IPS-20b (cell line): ENCODE results near the gene ARL4A.

Source experiments
- H3K27ac ChIP-seq: one replicate; pipeline ENCODE4 v1.5.1; 2013; ENCODE audit warnings: low read length
- H3K27me3 ChIP-seq: 2 replicates; pipeline ENCODE4 v1.6.1; 2013; ENCODE audit warnings: mild to moderate bottlenecking, low read length, inconsistent platforms; ENCODE audit not compliant: insufficient read depth
- H3K36me3 ChIP-seq: 2 replicates; pipeline ENCODE4 v1.6.1; 2013; ENCODE audit warnings: low read depth, mild to moderate bottlenecking, inconsistent platforms, low read length, moderate library complexity; ENCODE audit not compliant: insufficient read depth
- H3K4me1 ChIP-seq: 2 replicates; pipeline ENCODE4 v1.6.1; 2013; ENCODE audit warnings: mild to moderate bottlenecking, control low read depth, inconsistent platforms, low read length, moderate library complexity; ENCODE audit not compliant: insufficient read depth
- H3K4me3 ChIP-seq: 2 replicates; pipeline ENCODE4 v1.5.1; 2013; ENCODE audit warnings: mild to moderate bottlenecking, low read length, inconsistent platforms
- H3K9ac ChIP-seq: 2 replicates; pipeline ENCODE4 v1.6.1; 2013; ENCODE audit warnings: low read depth, mild to moderate bottlenecking, inconsistent platforms, low read length, moderate library complexity
- H3K9me3 ChIP-seq: 2 replicates; pipeline ENCODE4 v1.6.1; 2013; ENCODE audit warnings: mild to moderate bottlenecking, low read depth, low read length, inconsistent platforms; ENCODE audit not compliant: insufficient read depth

Gene ARL4A

DNA sequence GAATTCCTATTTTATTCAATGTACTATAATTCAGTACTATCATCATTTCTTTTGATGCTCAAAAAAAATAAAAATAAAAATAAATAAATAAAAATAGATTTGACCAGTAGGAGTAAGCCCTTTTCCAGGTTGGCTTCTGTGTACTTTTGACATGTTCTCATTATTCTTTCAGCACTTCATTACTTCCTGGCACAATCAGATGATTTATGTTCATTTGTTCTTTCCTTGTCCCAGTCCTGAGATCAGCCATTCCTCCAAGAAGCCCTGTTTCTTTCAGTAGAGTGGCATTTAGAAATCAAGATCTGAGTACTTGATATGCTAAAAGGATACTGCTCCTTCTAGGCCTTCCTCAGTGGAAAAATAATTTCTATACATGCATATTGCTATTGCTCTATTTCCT is 20.9 kb downstream of the ARL4A start:
- H3K4me3 ChIP-seq, result no peak overlapping the region

DNA sequence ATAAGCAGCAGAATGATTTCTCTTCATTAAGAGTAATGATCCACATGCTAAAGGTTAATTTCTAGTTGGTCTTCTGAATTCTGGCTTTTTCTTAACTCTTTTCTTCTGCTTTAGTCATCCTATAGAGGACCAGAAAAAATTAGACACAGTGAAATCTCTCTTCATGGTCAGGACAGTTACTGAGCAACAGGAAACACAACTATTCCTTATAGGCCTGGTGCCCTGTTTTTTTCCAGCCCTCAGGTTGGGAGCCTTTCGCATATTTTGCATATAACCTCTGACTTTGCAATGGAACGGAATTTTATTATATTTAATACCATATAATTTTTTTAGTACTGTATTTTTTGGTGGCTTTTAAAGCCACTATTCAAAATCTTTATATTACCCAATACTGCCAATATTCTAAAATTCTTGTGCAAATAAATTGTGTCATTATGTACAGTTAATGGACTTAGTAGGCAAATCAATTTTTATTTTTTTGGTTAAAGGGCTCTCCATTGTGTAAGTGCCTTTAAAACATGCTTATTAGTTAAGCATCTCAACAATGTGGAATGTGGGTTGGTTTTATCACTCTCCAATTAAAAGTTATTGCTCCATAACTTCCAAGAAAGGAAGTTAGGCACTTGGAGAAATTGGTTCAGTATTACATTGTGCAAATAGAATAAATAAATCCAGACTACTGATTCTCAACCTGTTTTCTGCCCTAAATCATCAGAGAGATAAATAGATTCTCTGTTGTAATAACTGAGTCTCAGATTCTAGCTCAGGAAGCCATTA is 22.5 kb downstream of the ARL4A start:
- Histone ChIP-seq H3K27me3 (no peaks in the 10 kb centered on the region; the same call in 1 of the 2 replicates), H3K27ac (no peak overlapping the region), H3K36me3 (no peaks in the 10 kb centered on the region), H3K4me3 (no peak overlapping the region), H3K4me1 (peaks cover 9% of the 10 kb centered on the region), H3K9ac (no peak overlapping the region), H3K9me3 (no peaks in the 10 kb centered on the region)

More for the DNA sequence above, 20.9 kb downstream of the ARL4A start:
- Histone ChIP-seq H3K4me1 (peaks cover 5% of the 10 kb centered on the region; the same call in 1 of the 2 replicates), H3K9me3 (no peaks in the 10 kb centered on the region), H3K36me3 (no peaks in the 10 kb centered on the region), H3K9ac (no peak overlapping the region), H3K27me3 (no peaks in the 10 kb centered on the region), H3K27ac (no peak overlapping the region)

DNA sequence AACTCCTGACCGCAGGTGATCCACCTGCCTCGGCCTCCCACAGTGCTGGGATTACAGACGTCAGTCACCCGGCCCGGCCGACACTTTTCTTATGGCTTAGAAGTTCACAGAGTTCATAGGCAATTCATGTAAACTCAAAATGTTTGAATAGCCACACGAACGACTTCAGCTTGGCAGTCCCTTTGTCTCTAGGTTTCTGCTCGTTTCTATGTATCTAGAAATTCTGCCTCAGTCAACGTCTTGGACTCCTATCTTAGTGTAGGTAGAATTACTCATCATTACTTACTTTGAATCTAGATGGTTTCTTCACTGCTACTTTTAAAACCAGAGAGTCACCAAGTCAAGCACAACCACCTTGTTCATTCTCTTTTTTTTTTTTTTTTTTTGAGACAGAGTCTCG is 23.7 kb downstream of the ARL4A start:
- Histone ChIP-seq H3K36me3 (no peaks in the 10 kb centered on the region), H3K4me3 (no peak overlapping the region), H3K9ac (no peak overlapping the region), H3K4me1 (peaks cover 16% of the 10 kb centered on the region), H3K27ac (no peak overlapping the region), H3K27me3 (no peaks in the 10 kb centered on the region; the same call in 1 of the 2 replicates), H3K9me3 (no peaks in the 10 kb centered on the region)

DNA sequence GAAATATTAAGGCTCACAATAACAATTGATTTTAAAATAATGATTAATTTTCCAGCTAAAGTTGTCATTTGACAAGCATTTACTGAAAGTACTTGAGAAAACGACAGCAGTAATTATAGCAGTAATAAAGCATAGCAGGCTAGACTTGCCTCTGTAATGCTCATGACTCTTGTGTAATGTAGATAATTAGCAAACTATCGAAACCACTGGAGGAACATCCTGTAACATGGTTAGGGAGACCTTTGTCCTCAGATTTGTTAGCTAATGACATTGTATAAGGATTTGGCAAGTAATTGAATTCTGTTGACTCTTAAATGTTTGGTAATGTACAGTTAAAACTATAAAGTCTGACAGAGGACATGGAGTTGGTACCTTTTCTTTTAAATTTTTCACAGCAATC is 24.8 kb downstream of the ARL4A start:
- H3K4me3 ChIP-seq, result no peak overlapping the region
- H3K27me3 ChIP-seq, result no peaks in the 10 kb centered on the region; the same call in 1 of the 2 replicates
- H3K36me3 ChIP-seq, result no peaks in the 10 kb centered on the region
- no peaks in the 10 kb centered on the region for H3K9me3 ChIP-seq
- H3K27ac ChIP-seq, result no peak overlapping the region
- no peak overlapping the region for H3K9ac ChIP-seq
- peaks cover 24% of the 10 kb centered on the region for H3K4me1 ChIP-seq

DNA sequence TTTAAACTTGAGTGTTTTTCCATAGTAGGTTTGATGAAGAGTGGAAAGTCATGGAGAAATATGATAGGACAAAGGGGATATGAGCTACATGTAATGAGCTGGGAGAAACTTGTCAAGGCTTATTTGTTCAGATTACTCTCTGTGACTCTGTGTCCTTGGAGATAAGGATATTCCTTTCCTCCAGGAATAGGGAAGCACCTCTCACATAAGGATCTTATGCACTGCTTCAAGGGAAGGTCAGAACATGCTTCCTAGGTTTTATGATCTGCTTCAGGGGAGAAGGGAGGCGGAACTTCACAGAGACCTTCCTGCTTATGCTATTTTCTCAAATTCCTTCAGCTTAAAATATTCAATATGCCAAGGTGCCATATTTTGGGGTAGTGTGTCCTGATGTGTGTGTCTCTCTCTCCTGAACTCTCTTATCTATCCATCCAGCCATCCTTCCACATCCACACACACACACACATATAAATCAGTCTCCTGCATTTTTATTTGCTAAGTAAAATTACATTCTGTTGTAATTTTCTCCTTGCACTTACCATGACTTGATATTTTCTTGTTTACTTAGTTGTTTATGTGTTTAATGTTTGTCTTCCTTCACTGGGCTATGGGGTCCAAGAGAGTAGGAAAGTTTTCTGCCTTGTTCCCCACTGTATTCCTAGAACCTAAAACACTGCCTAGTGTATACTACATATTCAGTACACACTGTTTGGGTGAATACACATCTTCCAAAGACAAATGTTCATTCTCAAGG is 26.4 kb downstream of the ARL4A start:
- H3K9me3 ChIP-seq, result no peaks in the 10 kb centered on the region
- H3K9ac ChIP-seq, result peak overlapping the region; percentile 41; the same call in 1 of the 2 replicates
- no peak overlapping the region for H3K4me3 ChIP-seq
- H3K27ac ChIP-seq, result no peak overlapping the region
- H3K4me1 ChIP-seq, result peaks cover 25% of the 10 kb centered on the region
- no peaks in the 10 kb centered on the region for H3K36me3 ChIP-seq
- no peaks in the 10 kb centered on the region; the same call in 1 of the 2 replicates for H3K27me3 ChIP-seq

DNA sequence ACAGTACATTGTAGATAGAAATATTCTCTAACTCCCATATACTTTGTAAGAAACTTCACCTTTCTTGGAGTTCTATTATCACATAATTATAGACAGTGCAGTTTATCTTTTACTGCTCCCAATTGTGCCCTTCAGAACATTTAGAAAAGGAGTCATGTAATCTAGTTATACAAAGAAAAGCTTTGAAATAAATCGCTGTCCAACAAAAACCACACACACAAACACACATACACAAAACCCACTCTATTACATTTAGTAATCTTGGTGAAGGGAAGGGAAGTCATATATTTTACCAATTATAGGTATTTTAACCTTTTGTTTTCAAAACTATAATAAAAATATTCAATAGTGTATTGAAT is 26.9 kb downstream of the ARL4A start:
- H3K27ac ChIP-seq, result no peak overlapping the region
- peaks cover 29% of the 10 kb centered on the region for H3K4me1 ChIP-seq
- H3K9ac ChIP-seq, result peak overlapping the region; percentile 41; the same call in 1 of the 2 replicates
- H3K27me3 ChIP-seq, result no peaks in the 10 kb centered on the region; the same call in 1 of the 2 replicates
- no peaks in the 10 kb centered on the region for H3K36me3 ChIP-seq
- no peak overlapping the region for H3K4me3 ChIP-seq
- H3K9me3 ChIP-seq, result no peaks in the 10 kb centered on the region

DNA sequence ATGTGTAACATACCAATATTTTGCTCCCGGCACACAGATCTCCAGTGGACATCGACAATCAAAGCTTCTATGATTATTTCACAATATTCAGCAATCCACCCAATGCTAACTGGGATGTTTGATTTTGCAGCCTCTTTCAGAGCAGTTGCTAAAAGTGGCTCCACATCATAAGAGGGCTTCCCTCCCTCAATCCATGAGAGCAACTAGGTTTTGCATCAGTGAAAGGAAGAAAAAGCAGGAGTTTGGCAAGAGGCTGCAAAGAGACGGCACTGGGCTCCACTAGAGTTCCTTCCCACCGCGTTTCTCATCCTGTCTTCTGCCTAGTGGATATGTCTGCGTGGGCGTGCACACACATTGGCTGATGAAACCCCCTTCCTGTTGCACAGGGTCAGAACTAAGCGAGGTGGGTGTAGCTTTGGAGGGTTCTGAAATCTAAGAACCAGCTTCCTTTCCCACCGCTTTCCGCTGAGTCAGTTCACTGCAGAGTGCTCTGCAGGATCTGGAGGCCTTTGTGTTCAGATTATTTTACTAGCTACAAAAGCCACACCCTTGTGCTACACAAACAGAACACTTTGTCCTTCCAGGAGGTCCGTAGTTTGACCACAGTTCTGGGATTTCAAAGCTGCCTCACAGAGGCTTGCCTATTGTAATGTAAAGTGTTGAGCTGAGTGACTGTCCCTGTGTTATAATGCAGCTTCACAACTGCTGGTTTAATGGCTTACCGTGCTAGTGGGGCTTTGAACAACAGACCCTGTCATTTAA is 28.1 kb downstream of the ARL4A start:
- H3K27ac ChIP-seq, result no peak overlapping the region

DNA sequence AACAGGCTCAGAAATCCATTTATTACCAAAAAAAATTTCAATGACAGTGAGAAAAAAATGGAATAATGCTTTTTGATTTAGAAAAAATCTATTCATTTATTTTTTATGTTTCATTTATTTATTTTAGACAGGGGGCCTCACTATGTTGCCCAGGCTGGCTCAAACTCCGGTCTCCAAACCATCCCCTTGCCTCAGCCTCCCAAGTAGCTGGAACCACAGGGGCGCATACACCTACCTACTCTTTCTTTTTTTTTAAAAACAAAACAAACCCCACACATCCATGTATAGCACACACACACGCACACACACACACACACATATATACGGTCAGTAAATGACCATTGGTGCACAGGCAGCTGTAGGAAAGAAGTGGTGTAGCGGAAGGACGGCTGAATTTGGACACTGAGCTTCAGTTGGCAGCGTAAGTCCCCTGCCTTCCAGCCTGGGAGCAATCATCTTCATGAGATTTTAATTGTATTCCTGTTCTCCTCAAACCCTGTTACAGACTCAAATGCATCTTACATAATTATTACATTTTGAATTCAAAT is 28.8 kb downstream of the ARL4A start:
- H3K27ac ChIP-seq, result no peak overlapping the region
- no peaks in the 10 kb centered on the region for H3K9me3 ChIP-seq
- no peaks in the 10 kb centered on the region for H3K36me3 ChIP-seq
- H3K27me3 ChIP-seq, result no peaks in the 10 kb centered on the region; the same call in 1 of the 2 replicates
- H3K4me1 ChIP-seq, result peaks cover 34% of the 10 kb centered on the region
- no peak overlapping the region for H3K9ac ChIP-seq
- no peak overlapping the region for H3K4me3 ChIP-seq

More for the DNA sequence above, 28.1 kb downstream of the ARL4A start:
- peaks cover 34% of the 10 kb centered on the region for H3K4me1 ChIP-seq
- no peaks in the 10 kb centered on the region; the same call in 1 of the 2 replicates for H3K27me3 ChIP-seq
- no peaks in the 10 kb centered on the region for H3K36me3 ChIP-seq
- peak overlapping the region; percentile 68 for H3K9ac ChIP-seq
- peak overlapping the region; percentile 57 for H3K4me3 ChIP-seq
- no peaks in the 10 kb centered on the region for H3K9me3 ChIP-seq

DNA sequence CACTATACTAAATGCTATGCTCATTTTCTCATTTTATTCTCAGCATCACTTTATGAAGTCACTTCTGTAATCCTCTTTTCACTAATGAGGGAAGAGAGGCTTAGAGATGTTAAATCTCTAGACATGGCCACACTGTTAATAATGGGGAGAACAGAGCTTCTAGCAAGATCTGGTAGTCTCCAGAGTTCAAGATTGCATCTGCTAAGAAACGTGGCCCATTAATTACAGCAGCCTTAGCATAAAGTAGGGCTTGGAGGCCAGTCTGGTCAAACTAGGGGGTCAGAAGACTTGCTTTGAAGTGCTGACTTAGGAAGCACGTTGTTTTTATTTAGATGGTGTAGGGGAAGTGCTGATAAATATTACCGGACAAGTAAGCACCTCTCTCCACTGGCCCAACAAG is 29.3 kb downstream of the ARL4A start:
- no peaks in the 10 kb centered on the region for H3K9me3 ChIP-seq
- no peaks in the 10 kb centered on the region; the same call in 1 of the 2 replicates for H3K27me3 ChIP-seq
- H3K27ac ChIP-seq, result no peak overlapping the region
- no peaks in the 10 kb centered on the region for H3K36me3 ChIP-seq
- H3K4me1 ChIP-seq, result peaks cover 34% of the 10 kb centered on the region
- H3K9ac ChIP-seq, result no peak overlapping the region
- H3K4me3 ChIP-seq, result no peak overlapping the region

DNA sequence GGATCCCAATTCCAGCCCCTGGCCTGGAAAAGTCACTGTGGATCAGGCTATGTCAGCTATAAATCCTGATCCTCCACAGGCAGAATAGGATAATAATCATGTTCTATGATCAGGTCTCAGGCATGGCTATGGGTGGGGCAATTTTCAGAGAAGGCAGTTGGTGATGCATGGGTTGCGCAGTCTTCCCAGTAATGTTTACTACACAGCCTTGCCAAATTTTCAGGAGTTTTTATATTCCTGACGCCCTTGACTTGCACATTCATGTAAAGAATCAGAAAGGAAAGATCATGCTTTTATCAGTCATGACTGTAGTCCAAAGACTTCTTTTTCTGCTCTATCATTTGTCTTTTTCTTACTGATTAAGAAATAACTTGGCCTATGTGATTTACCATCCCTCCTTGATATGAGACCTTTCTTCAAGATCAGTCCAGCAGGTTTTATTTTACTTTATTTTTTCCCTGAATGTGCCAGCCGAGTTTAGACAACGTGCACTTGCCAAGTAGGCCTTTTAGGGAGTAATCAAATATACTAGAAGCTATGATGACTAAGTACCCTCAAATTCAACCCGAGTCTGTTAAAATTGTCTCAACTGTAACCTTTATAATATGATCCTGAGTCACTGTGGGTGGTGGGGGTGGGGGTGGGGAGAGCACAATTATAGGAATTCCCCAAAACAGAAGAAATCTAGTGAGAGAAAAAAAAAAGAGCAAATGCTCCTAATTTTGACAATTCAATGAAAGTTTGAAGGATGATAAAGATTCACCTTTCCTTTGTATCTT is 31.9 kb downstream of the ARL4A start:
- H3K9ac ChIP-seq, result no peak overlapping the region
- no peaks in the 10 kb centered on the region for H3K36me3 ChIP-seq
- no peak overlapping the region for H3K27ac ChIP-seq
- peaks cover 41% of the 10 kb centered on the region for H3K4me1 ChIP-seq
- H3K9me3 ChIP-seq, result no peaks in the 10 kb centered on the region
- no peaks in the 10 kb centered on the region; the same call in 1 of the 2 replicates for H3K27me3 ChIP-seq
- no peak overlapping the region for H3K4me3 ChIP-seq
